Activated CD8-positive, alpha-beta memory T cell treated with anti-CD3 and anti-CD28 coated beads, Interleukin-2, amount 10 ng/mL, durations not matched to agents 7 days and 5 days (primary cell): ENCODE measurements around the gene GAS6. TPM values are rescaled to one million over a fixed set of nuclear protein-coding genes. Genes with fewer than 3 reads are reported as not detected.
A peak's percentile ranks its signal among the peaks of the same experiment; 100 is the strongest.
"Not testable (repeated sequence)": the region's sequence is repeated elsewhere in the genome, so short reads cannot be mapped to it uniquely, and the experiment has no call there.

ENCODE experiments used
- ATAC-seq: fragments of 150-1000 bp; cut with Tn5 transposase; one replicate; pipeline ENCODE4 v1.10.0; 2021; ENCODE audit warnings: moderate library complexity
- CTCF ChIA-PET: fragments of 350-600 bp; sonication (Branson Sonifier 250); formaldehyde crosslinking; loops from one replicate; lab custom pipeline; 2021; ENCODE audit warnings: antibody characterized with exemption; lab: Charles Lee
- DNase-seq: peaks from one replicate; pipeline ENCODE4 v3.0.0-alpha.2; 2020
- H3K27ac Mint-ChIP-seq: one replicate; pipeline ENCODE4 v1.8.0; 2021; ENCODE audit warnings: mild to moderate bottlenecking, mixed read lengths
- H3K27me3 Mint-ChIP-seq: one replicate; pipeline ENCODE4 v1.8.0; 2021; ENCODE audit warnings: mixed read lengths
- H3K36me3 Mint-ChIP-seq: one replicate; pipeline ENCODE4 v1.8.0; 2021; ENCODE audit warnings: mild to moderate bottlenecking, mixed read lengths
- H3K4me1 Mint-ChIP-seq: one replicate; pipeline ENCODE4 v1.8.0; 2021; ENCODE audit warnings: mixed read lengths
- H3K4me3 Mint-ChIP-seq: one replicate; pipeline ENCODE4 v1.8.0; 2021; ENCODE audit warnings: mild to moderate bottlenecking, moderate library complexity, mixed read lengths
- H3K9me3 Mint-ChIP-seq: one replicate; pipeline ENCODE4 v1.8.0; 2022; ENCODE audit warnings: low read depth, mixed read lengths
- total RNA-seq, 2 experiments: library from RNA; stranded (reverse); gene quantifications; one replicate each; pipeline ENCODE4 v1.2.3, GENCODE V29; 2021

The GAS6 gene
- total RNA-seq = under 1 TPM; 0.15 to 0.23 TPM

DNA sequence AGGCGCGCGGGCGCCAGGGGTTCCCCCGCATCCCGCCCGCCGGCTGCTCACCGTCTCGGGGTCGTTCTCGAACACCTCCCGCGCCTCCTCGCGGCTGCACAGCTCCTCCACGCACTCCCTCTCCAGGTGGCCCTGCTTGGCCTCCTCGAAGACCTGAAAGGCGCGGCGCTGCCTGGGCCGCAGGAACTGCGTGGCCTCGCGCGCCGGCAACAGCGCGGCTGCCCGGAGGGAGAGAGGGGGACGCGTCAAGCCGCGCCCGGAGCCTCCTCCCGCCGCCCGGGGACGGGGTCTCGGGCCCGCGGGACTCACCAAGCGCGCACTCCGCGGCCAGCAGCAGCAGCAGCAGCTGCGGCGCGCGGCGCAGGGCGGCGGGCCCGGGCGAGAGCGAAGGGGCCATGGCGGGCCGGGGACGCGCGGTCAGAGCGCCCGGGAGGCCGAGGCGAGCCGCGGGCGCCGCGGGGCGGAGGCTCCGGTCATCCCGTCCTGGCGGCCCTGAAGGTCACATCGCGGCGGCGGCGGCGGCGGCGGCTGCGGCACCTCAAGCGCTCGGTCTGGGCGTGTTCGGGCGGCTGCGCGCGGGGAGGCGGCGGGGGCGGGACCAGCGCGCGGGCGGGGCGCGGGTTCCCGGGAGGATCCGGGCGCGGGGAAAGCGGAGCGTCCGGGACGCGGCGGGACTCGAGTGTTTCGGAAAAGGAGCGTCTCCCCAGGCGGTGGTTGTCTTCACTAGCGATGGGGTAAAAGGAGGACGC lies at the start of gene GAS6:
Gene GAS6 (minus strand): TSS at position 553 of the 749 bp plus-strand sequence. CDS start 156 bp downstream, at position 397.
- CTCF ChIA-PET = no interaction called here
- Mint-ChIP-seq H3K4me3 (peak within 1 kb of the TSS; percentile 6), H3K9me3 (peaks cover 9% of the 10 kb centered on the region), H3K27me3 (peaks cover 57% of the 10 kb centered on the region), H3K4me1 (peaks cover 9% of the 10 kb centered on the region), H3K36me3 (no peaks in the 10 kb centered on the region), H3K27ac (no peak within 1 kb of the TSS)
- ATAC-seq (peak; percentile 42), DNase-seq (no peak)

DNA sequence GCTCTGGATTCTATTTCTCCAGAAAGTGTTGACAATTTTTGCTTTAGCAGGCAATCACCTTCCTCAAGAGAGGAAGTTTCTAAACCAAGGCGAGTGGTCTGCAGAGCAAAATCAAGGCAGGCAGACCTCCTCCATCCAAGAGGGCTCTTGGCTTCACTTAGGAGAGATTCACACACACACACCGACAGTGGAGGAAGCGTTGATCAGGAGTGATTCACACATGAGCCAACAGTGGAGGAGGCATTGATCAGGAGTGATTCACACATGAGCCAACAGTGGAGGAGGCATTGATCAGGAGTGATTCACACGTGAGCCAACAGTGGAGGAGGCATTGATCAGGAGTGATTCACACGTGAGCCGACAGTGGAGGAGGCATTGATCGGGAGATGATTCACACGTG lies 49.5 kb upstream of the GAS6 start:
- peaks cover 67% of the 10 kb centered on the region for H3K27me3 Mint-ChIP-seq
- CTCF ChIA-PET, H3K27ac Mint-ChIP-seq, H3K4me3 Mint-ChIP-seq, H3K9me3 Mint-ChIP-seq, DNase-seq, H3K4me1 Mint-ChIP-seq, H3K36me3 Mint-ChIP-seq, ATAC-seq: not testable (repeated sequence)

GRCh38 chr13:113912596-113912995 lies 48.7 kb upstream of the GAS6 start:
- H3K4me3 Mint-ChIP-seq = no peak overlapping the region
- no peak for DNase-seq
- CTCF ChIA-PET = no interaction called here
- H3K36me3 Mint-ChIP-seq = no peaks in the 10 kb centered on the region
- H3K4me1 Mint-ChIP-seq = peaks cover 3% of the 10 kb centered on the region
- H3K27me3 Mint-ChIP-seq = peaks cover 75% of the 10 kb centered on the region
- no peak overlapping the region for H3K27ac Mint-ChIP-seq
- H3K9me3 Mint-ChIP-seq = peaks cover 3% of the 10 kb centered on the region
- no peak for ATAC-seq

DNA sequence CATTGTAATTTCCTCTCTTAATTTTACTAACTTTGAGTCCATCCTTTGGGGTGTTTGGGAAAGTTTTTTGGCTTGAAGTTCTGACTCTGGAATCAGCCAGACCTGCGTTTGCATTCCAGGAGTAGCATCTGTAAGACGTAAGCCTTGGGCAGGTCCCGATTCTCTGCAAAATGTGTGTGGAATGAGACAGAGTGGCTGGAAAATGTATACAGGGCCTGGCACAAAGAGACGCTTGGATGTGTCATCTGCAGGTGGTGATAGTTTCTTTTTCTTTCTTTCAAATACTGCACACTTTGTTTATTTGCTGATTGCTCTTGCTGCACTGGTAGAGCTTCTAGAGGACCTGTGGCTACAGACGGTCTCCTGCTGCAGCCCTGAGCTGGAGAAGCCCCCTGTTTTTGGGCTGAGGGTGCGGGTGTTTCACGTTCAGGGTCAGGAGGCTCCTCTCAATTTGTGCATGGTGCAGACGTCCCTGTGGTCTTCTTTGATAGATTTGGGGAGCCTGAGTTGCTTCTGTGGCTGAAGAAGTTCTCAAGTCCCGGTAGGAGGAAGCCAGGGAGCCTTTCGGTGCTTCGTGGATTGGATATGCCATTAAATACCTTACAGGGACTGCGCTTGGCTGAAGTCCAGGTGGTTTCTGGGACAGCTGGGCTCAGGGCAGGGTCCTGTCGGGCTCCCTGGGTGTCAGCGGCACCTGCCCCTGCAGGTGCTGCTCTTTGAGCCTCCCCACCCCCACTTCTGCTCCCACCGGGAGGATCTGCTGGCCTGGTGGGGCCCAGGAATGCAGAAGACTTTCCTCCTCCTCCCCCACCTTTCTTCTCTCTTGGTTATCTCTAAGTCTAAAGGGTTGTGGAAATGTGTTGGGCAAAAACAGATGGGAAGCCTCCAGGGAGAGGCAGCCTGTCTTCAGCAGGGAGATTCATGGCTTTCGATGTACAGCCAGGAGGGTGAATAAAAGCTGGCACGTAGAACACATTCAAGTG lies 44.0 kb upstream of the GAS6 start:
- CTCF ChIA-PET = no interaction called here
- Mint-ChIP-seq H3K27me3 (peaks cover 61% of the 10 kb centered on the region), H3K27ac (no peak overlapping the region), H3K9me3 (peaks cover 3% of the 10 kb centered on the region), H3K36me3 (no peaks in the 10 kb centered on the region), H3K4me1 (peaks cover 3% of the 10 kb centered on the region), H3K4me3 (no peak overlapping the region)
- ATAC-seq (no peak), DNase-seq (peak; percentile 23)

GRCh38 chr13:113906571-113906970 lies 42.7 kb upstream of the GAS6 start:
- peak; percentile 29 for DNase-seq

DNA sequence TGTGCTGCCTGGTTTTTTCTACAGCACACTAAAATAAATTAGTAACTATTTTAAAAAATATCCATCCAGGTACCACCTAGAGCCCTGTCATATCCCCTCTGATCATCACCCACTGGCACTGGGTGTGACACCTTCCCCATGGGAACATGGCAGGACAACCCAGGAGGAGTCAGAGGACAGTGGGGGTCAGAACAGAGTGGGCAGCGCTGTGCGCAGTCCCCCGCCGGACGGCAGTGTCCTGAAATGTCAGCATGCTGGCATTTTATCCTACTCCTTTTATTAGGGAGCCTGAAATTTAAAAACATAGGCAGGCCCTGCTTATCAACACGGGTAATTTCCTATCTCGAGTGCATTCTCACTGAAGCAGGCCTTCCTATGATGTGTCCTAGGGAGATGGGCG lies 42.1 kb upstream of the GAS6 start:
- Mint-ChIP-seq H3K27ac (no peak overlapping the region), H3K4me1 (no peaks in the 10 kb centered on the region), H3K4me3 (no peak overlapping the region), H3K27me3 (peaks cover 45% of the 10 kb centered on the region), H3K9me3 (no peaks in the 10 kb centered on the region), H3K36me3 (no peaks in the 10 kb centered on the region)
- DNase-seq (peak; percentile 9), ATAC-seq (no peak)
- CTCF ChIA-PET = no interaction called here

More at GRCh38 chr13:113906571-113906970, 42.7 kb upstream of the GAS6 start:
- Mint-ChIP-seq H3K27ac (no peak overlapping the region), H3K4me3 (no peak overlapping the region), H3K4me1 (no peaks in the 10 kb centered on the region), H3K9me3 (no peaks in the 10 kb centered on the region), H3K36me3 (no peaks in the 10 kb centered on the region), H3K27me3 (peaks cover 52% of the 10 kb centered on the region)
- CTCF ChIA-PET = no interaction called here
- no peak for ATAC-seq

DNA sequence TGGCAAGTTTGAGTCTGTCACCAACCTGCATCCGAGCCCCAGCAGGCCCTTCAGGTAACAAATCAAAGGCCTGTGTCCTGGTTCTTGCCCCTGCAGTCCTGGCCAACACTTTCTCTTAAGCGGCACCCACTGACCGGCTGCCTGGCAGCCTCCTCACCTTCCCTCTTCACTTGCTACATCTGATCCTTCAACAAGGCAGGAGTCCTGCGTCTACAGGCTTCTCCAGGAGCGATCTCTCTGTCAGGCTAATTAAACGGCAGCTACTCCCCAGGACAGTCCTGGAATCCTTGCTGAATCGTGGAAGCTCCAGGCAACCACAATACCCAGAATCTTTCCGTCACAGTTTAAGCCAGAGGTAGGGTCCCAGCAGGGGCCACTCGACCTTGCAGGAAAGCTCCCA lies 41.1 kb upstream of the GAS6 start:
- CTCF ChIA-PET = interaction anchor here (1.3 to 1.4 kb wide), 2 partner anchors 88 to 89 kb away, joined by 3 to 4 read pairs; no protein-coding TSS in a partner anchor
- no peaks in the 10 kb centered on the region for H3K9me3 Mint-ChIP-seq
- no peaks in the 10 kb centered on the region for H3K4me1 Mint-ChIP-seq
- H3K36me3 Mint-ChIP-seq = no peaks in the 10 kb centered on the region
- DNase-seq (peak; percentile 5), ATAC-seq (no peak)
- peaks cover 36% of the 10 kb centered on the region for H3K27me3 Mint-ChIP-seq
- H3K27ac Mint-ChIP-seq = no peak overlapping the region
- H3K4me3 Mint-ChIP-seq = no peak overlapping the region

DNA sequence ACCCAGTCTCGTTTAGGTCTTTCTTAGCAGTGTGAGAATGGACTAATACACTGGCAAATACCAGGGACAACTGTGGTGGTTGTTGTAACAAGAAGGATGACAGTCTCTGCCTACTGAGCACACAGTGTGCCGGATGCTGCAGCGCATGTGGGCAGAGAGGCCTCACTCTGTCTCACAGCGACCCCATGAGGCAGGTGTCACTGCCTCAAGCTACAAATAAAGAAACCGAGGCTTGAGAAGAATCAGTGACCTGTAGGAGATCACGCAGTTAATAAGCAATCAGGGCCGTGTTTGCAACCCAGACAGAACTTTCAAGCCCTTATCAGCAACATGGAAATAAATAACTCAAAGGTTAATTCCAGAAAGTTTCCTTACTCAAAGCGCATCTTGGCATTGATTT lies 40.5 kb upstream of the GAS6 start:
- CTCF ChIA-PET = interaction anchor here (1.3 to 1.4 kb wide), 2 partner anchors 88 to 89 kb away, joined by 3 to 4 read pairs; no protein-coding TSS in a partner anchor
- ATAC-seq (peak; percentile 47), DNase-seq (peak; percentile 42)

GRCh38 chr13:113903912-113904311 lies 40.0 kb upstream of the GAS6 start:
- no peaks in the 10 kb centered on the region for H3K4me1 Mint-ChIP-seq
- CTCF ChIA-PET = no interaction called here
- H3K27me3 Mint-ChIP-seq = peaks cover 27% of the 10 kb centered on the region
- no peaks in the 10 kb centered on the region for H3K36me3 Mint-ChIP-seq
- no peak for DNase-seq
- H3K9me3 Mint-ChIP-seq = no peaks in the 10 kb centered on the region
- no peak for ATAC-seq
- H3K4me3 Mint-ChIP-seq = no peak overlapping the region
- no peak overlapping the region for H3K27ac Mint-ChIP-seq

More for the DNA sequence above, 40.5 kb upstream of the GAS6 start:
- Mint-ChIP-seq H3K36me3 (no peaks in the 10 kb centered on the region), H3K4me1 (no peaks in the 10 kb centered on the region), H3K27me3 (peaks cover 32% of the 10 kb centered on the region), H3K4me3 (no peak overlapping the region), H3K9me3 (no peaks in the 10 kb centered on the region), H3K27ac (no peak overlapping the region)

DNA sequence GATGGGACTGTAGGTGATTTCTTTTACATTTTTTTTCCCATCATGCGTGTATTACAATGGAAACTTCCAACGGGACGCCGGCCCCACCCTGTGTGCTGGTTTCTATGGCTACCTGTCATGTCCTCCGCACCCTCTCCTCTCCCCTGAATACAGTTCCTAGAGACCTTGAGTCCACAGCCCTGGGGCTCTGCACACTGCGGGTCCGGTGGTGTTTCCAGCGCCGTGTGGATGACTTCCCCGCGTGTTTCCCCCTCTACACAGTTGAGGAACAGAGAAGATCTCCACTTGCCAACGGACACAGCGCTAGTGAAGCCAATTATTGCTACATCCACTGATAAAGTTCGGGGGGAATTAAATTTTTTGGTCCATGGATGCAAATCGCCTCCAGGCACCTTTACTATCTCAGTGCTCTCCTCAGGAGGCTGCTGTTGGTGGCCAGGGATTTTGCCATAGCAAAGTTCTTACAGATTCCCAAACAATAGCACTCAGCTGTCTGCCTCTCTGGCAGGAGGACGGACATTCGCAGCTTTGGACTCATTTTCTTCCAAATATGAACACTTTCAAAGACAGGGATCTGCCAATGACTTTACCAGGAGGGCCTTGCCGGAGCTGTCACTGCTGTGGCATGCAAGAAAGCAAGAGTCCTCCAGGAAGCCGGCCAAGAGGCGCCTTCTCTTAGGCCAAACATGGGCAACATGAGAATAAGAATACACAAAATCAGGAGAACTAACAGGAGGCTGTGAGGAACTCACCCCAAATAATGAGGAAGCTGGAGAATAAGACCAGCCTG lies 39.3 kb upstream of the GAS6 start:
- no peak for ATAC-seq
- Mint-ChIP-seq H3K36me3 (no peaks in the 10 kb centered on the region), H3K27me3 (peaks cover 23% of the 10 kb centered on the region), H3K27ac (no peak overlapping the region), H3K9me3 (no peaks in the 10 kb centered on the region), H3K4me3 (no peak overlapping the region), H3K4me1 (no peaks in the 10 kb centered on the region)
- CTCF ChIA-PET = no interaction called here
- peak; percentile 30 for DNase-seq

- no peak for DNase-seq
- CTCF ChIA-PET = no interaction called here
- no peaks in the 10 kb centered on the region for H3K36me3 Mint-ChIP-seq
- H3K9me3 Mint-ChIP-seq = no peaks in the 10 kb centered on the region
- no peaks in the 10 kb centered on the region for H3K4me1 Mint-ChIP-seq
- no peak for ATAC-seq
- no peak overlapping the region for H3K4me3 Mint-ChIP-seq
- peaks cover 20% of the 10 kb centered on the region for H3K27me3 Mint-ChIP-seq
- no peak overlapping the region for H3K27ac Mint-ChIP-seq
Observed at GRCh38 chr13:113902481-113902880, 38.6 kb upstream of the GAS6 start.

- CTCF ChIA-PET = no interaction called here
- no peaks in the 10 kb centered on the region for H3K36me3 Mint-ChIP-seq
- H3K27ac Mint-ChIP-seq = no peak overlapping the region
- ATAC-seq = no peak
- no peaks in the 10 kb centered on the region for H3K9me3 Mint-ChIP-seq
- DNase-seq = peak; percentile 30
- H3K4me1 Mint-ChIP-seq = no peaks in the 10 kb centered on the region
- H3K4me3 Mint-ChIP-seq = no peak overlapping the region
- H3K27me3 Mint-ChIP-seq = peaks cover 21% of the 10 kb centered on the region
Observed at GRCh38 chr13:113901642-113902041, 37.8 kb upstream of the GAS6 start.

- H3K27ac Mint-ChIP-seq = no peak overlapping the region
- H3K27me3 Mint-ChIP-seq = peaks cover 23% of the 10 kb centered on the region
- no peaks in the 10 kb centered on the region for H3K4me1 Mint-ChIP-seq
- H3K4me3 Mint-ChIP-seq = no peak overlapping the region
- CTCF ChIA-PET = no interaction called here
- ATAC-seq (no peak), DNase-seq (peak; percentile 19)
- H3K9me3 Mint-ChIP-seq = no peaks in the 10 kb centered on the region
- H3K36me3 Mint-ChIP-seq = no peaks in the 10 kb centered on the region
Observed at GRCh38 chr13:113901231-113901630, 37.4 kb upstream of the GAS6 start.
